Muscle layer of colon (tissue), 2 donors: ENCODE results near the gene CACNA1C.
A peak's percentile ranks its signal among the peaks of the same experiment; 100 is the strongest.

Experiments
- H3K27ac ChIP-seq: one replicate; pipeline ENCODE4 v1.7.0; 2013; ENCODE audit warnings: low read depth, mild to moderate bottlenecking, low read length, moderate library complexity
- H3K27me3 ChIP-seq, 2 donors: one replicate each; pipeline ENCODE4 v1.7.0; 2013; ENCODE audit warnings: low read length in 2 of 2, mild to moderate bottlenecking in 2 of 2; ENCODE audit not compliant: insufficient read depth in 2 of 2, control insufficient read depth in 1 of 2
- H3K36me3 ChIP-seq: one replicate; pipeline ENCODE4 v1.7.0; 2013; ENCODE audit warnings: mild to moderate bottlenecking, low read length; ENCODE audit not compliant: insufficient read depth
- H3K4me1 ChIP-seq: one replicate; pipeline ENCODE4 v1.7.0; 2013; ENCODE audit warnings: mild to moderate bottlenecking, low read length; ENCODE audit not compliant: insufficient read depth
- H3K4me3 ChIP-seq, 2 donors: one replicate each; pipeline ENCODE4 v1.7.0; 2013; ENCODE audit warnings: low read length in 2 of 2, low read depth in 1 of 2, mild to moderate bottlenecking in 1 of 2, moderate library complexity in 1 of 2
- H3K9ac ChIP-seq: one replicate; pipeline ENCODE4 v1.7.0; 2013; ENCODE audit warnings: low read length
- H3K9me3 ChIP-seq: one replicate; pipeline ENCODE4 v1.7.0; 2013; ENCODE audit warnings: mild to moderate bottlenecking, low read length
- donor health status: abdominal sarcoma.
- donor health status: Adenocarcinoma of cecum.

The CACNA1C gene

GRCh38 chr12:2528001-2528400, 475.2 kb downstream of the CACNA1C start:
- no peak overlapping the region for H3K4me3 ChIP-seq
- no peaks in the 10 kb centered on the region for H3K27me3 ChIP-seq
- no peak overlapping the region for H3K9ac ChIP-seq
- H3K27ac ChIP-seq = no peak overlapping the region
- peaks cover 28% of the 10 kb centered on the region for H3K36me3 ChIP-seq
- peaks cover 12% of the 10 kb centered on the region for H3K4me1 ChIP-seq
- no peaks in the 10 kb centered on the region for H3K9me3 ChIP-seq

- no peak overlapping the region for H3K4me3 ChIP-seq
- H3K9ac ChIP-seq = no peak overlapping the region
- no peak overlapping the region for H3K27ac ChIP-seq
- H3K27me3 ChIP-seq = no peaks in the 10 kb centered on the region
- H3K36me3 ChIP-seq = peaks cover 32% of the 10 kb centered on the region
- no peaks in the 10 kb centered on the region for H3K9me3 ChIP-seq
- peaks cover 4% of the 10 kb centered on the region for H3K4me1 ChIP-seq
Measured at GRCh38 chr12:2529807-2530206, 477.0 kb downstream of the CACNA1C start.

- Histone ChIP-seq H3K27me3 (no peaks in the 10 kb centered on the region), H3K27ac (no peak overlapping the region), H3K9me3 (no peaks in the 10 kb centered on the region), H3K4me1 (no peaks in the 10 kb centered on the region), H3K9ac (no peak overlapping the region), H3K36me3 (peaks cover 26% of the 10 kb centered on the region), H3K4me3 (no peak overlapping the region)
Measured at GRCh38 chr12:2531371-2531770, 478.6 kb downstream of the CACNA1C start.

- peaks cover 25% of the 10 kb centered on the region for H3K36me3 ChIP-seq
- H3K4me3 ChIP-seq = no peak overlapping the region
Measured at GRCh38 chr12:2533036-2533435, 480.2 kb downstream of the CACNA1C start.

GRCh38 chr12:2535583-2536204, 482.9 kb downstream of the CACNA1C start:
- Histone ChIP-seq H3K27ac (no peak overlapping the region), H3K36me3 (peaks cover 20% of the 10 kb centered on the region), H3K9me3 (no peaks in the 10 kb centered on the region), H3K9ac (no peak overlapping the region), H3K4me1 (peaks cover 19% of the 10 kb centered on the region), H3K4me3 (no peak overlapping the region), H3K27me3 (no peaks in the 10 kb centered on the region)

More at GRCh38 chr12:2533036-2533435, 480.2 kb downstream of the CACNA1C start:
- Histone ChIP-seq H3K27me3 (no peaks in the 10 kb centered on the region), H3K4me1 (peaks cover 14% of the 10 kb centered on the region), H3K27ac (no peak overlapping the region), H3K9me3 (no peaks in the 10 kb centered on the region), H3K9ac (no peak overlapping the region)

GRCh38 chr12:2536724-2537123, 483.9 kb downstream of the CACNA1C start:
- no peak overlapping the region for H3K27ac ChIP-seq
- no peak overlapping the region for H3K4me3 ChIP-seq
- H3K36me3 ChIP-seq = peaks cover 20% of the 10 kb centered on the region
- no peaks in the 10 kb centered on the region for H3K27me3 ChIP-seq
- no peak overlapping the region for H3K9ac ChIP-seq
- no peaks in the 10 kb centered on the region for H3K9me3 ChIP-seq
- H3K4me1 ChIP-seq = peaks cover 19% of the 10 kb centered on the region

- Histone ChIP-seq H3K27me3 (no peaks in the 10 kb centered on the region), H3K9ac (no peak overlapping the region), H3K27ac (peak overlapping the region; percentile 60), H3K9me3 (no peaks in the 10 kb centered on the region), H3K4me1 (peaks cover 19% of the 10 kb centered on the region), H3K36me3 (peaks cover 23% of the 10 kb centered on the region), H3K4me3 (no peak overlapping the region)
Measured at GRCh38 chr12:2537868-2538541, 485.2 kb downstream of the CACNA1C start.

GRCh38 chr12:2539938-2540337, 487.2 kb downstream of the CACNA1C start:
- H3K27me3 ChIP-seq = no peaks in the 10 kb centered on the region
- H3K27ac ChIP-seq = no peak overlapping the region
- H3K36me3 ChIP-seq = peaks cover 30% of the 10 kb centered on the region
- peaks cover 19% of the 10 kb centered on the region for H3K4me1 ChIP-seq
- no peak overlapping the region for H3K9ac ChIP-seq
- H3K9me3 ChIP-seq = no peaks in the 10 kb centered on the region
- no peak overlapping the region for H3K4me3 ChIP-seq

GRCh38 chr12:2540535-2540941, 487.8 kb downstream of the CACNA1C start:
- Histone ChIP-seq H3K27me3 (no peaks in the 10 kb centered on the region), H3K9me3 (no peaks in the 10 kb centered on the region), H3K9ac (no peak overlapping the region), H3K4me3 (no peak overlapping the region), H3K4me1 (peaks cover 19% of the 10 kb centered on the region), H3K27ac (no peak overlapping the region), H3K36me3 (peaks cover 33% of the 10 kb centered on the region)

- Histone ChIP-seq H3K9me3 (no peaks in the 10 kb centered on the region), H3K36me3 (peaks cover 44% of the 10 kb centered on the region), H3K27me3 (no peaks in the 10 kb centered on the region), H3K4me1 (peaks cover 18% of the 10 kb centered on the region), H3K9ac (no peak overlapping the region), H3K27ac (no peak overlapping the region), H3K4me3 (no peak overlapping the region)
Measured at GRCh38 chr12:2541631-2542204, 488.9 kb downstream of the CACNA1C start.

- Histone ChIP-seq H3K9ac (no peak overlapping the region), H3K36me3 (peaks cover 48% of the 10 kb centered on the region), H3K9me3 (no peaks in the 10 kb centered on the region), H3K27ac (no peak overlapping the region), H3K4me1 (no peaks in the 10 kb centered on the region), H3K4me3 (no peak overlapping the region), H3K27me3 (no peaks in the 10 kb centered on the region)
Measured at GRCh38 chr12:2543801-2544200, 491.0 kb downstream of the CACNA1C start.
